OCI-M1 (cell line): Measurements from ENCODE around the gene SLC26A3.
"Not testable (repeated sequence)": the region's sequence is repeated elsewhere in the genome, so short reads cannot be mapped to it uniquely, and the experiment has no call there.

Experiments used
- DNase-seq: peaks from one replicate; lab custom pipeline; 2025; lab: John Stamatoyannopoulos, UW

Gene SLC26A3

GRCh38 chr7:107803009-107803610 lies at the start of gene SLC26A3:
Gene SLC26A3, minus strand, starts transcription at chr7:107803223. Its CDS starts 8,714 bp downstream, at chr7:107794509.
- DNase-seq, result no peak

DNA sequence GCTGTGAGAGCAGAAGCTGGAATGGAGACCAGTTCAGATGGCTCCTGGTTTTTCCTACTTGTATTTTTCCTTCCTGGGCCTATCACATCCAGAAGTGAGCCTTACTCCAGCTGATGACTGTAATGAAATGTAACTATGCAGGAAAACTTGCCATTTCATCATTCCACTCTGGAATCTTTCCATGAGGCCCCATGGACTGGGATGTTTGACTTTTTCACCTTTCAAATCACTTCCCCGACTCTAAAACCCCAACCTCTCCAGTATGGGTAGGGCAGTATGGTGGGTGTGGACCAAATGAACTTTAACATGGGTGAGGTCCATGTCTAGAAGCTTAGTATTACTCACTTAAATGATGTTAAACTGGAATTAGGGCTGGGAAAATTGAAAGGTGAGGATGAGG lies 47.6 kb upstream of the SLC26A3 start:
- DNase-seq, result no peak

- DNase-seq, result peak; percentile 76
These were observed 47.2 kb upstream of the SLC26A3 start for GRCh38 chr7:107850216-107850615.

GRCh38 chr7:107848211-107848610 lies 45.2 kb upstream of the SLC26A3 start:
- not testable (repeated sequence) for DNase-seq

- not testable (repeated sequence) for DNase-seq
These were observed 44.8 kb upstream of the SLC26A3 start for GRCh38 chr7:107847836-107848175.

GRCh38 chr7:107847168-107847835 lies 44.3 kb upstream of the SLC26A3 start:
- no peak for DNase-seq

- peak; percentile 10 for DNase-seq
These were observed 43.3 kb upstream of the SLC26A3 start for GRCh38 chr7:107846324-107846723.

DNA sequence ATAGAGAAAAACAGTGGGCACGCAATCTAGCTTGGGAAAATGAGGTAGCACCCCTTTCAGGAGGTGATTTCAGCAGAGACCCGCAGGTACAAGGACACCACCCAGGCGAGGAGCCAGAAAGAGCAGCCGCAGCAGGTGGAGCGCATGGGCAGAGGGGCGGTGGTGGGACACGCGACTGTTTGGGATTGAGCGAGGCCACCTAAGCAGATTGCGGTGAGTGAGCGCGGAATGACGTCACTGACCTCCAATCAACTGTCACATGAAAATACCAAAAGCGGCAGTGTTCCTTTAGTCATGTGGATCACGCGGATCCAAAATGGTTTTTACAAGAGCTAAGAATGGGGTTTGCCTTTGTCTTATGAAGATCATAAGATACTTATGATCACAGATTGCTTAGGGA lies 40.2 kb upstream of the SLC26A3 start:
- no peak for DNase-seq

GRCh38 chr7:107842213-107842612 lies 39.2 kb upstream of the SLC26A3 start:
- DNase-seq, result no peak

- DNase-seq, result no peak
These were observed 36.0 kb upstream of the SLC26A3 start for GRCh38 chr7:107838816-107839565.

DNA sequence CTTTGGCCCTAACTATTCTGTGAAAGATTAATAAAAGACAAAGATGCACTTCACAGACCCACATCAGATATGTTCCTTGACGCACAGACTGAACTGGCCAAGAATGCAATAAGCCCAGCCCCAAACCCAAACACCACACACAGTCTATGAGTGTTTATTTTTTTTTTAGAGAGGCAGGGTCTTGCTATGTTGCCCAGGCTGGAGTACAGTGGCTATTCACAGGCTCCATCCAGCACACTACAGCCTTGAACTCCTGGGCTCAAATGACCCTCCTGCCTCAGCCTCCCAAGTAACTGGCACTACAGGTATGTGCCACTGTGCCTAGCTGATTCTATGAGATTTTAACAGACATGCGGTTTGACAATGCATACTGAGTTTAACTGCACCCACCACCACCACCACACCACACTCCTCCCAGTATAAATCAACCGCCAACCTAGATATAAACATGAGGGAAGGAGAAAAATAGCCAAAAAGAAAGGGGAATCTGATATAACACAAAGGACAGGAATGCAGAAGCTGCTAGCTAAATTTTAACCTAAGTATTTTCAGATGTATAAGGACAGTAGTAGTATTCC lies 35.1 kb upstream of the SLC26A3 start:
- DNase-seq, result no peak

DNA sequence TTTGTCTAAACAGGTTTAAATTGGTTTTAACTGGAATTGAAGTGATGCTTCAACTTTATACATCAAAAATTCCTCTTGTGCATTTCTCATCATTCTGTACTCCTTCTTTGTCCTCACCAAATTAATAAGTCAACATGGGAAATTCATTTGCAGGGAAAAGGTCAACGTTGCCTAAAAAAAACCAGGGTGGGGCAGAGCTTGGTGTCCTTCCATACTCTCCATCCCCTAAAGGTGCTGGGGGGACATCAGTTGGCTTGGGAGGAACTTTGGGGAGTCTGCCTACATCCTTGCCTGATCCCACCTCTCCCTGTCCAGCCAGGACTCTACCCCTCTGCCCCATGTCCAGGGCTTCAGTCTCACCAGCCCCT lies 34.1 kb upstream of the SLC26A3 start:
- DNase-seq, result no peak

DNA sequence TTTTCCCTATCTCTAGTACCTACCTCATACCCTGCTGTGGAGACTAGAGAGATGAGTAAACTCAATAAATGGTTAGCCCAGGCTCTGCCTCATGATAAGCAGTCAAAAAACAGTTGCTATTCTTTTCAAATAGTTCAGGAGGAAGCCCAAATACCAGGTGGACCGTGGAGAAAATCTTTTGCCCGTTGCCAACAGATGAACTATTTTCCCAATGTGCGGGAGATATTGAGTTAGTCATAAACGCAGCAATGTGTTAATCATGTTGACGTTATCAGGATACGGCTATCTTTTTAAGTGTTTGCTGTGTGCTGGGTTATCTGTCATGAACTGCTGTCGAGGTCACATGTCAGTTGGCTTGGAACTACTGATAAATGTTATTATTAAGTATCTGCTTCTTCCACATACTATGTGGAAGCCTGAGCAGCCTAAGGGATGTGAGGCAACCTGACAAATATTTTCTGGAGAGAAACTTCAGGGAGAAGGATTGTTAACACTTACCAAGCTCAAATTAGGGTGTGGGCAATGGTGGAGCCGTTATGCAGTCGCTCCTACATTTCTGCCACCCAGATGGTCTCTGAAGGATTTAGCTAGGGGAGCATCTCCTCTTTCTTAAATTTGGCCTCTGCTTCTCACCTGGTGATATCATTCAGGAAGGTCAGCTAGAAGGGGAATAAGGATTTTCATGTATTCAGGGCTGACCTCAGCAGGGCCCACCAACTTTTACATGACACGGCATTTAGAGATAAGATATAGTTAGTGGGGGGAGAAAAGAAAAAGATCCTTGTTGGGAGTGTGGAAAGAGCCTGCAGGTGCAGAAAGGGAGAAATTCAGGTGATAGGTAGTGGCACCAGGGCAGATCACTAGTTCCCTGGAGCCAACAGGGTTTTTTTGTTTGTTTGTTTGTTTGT lies 33.5 kb upstream of the SLC26A3 start:
- DNase-seq, result peak; percentile 90

GRCh38 chr7:107834401-107834800 lies 31.4 kb upstream of the SLC26A3 start:
- no peak for DNase-seq

DNA sequence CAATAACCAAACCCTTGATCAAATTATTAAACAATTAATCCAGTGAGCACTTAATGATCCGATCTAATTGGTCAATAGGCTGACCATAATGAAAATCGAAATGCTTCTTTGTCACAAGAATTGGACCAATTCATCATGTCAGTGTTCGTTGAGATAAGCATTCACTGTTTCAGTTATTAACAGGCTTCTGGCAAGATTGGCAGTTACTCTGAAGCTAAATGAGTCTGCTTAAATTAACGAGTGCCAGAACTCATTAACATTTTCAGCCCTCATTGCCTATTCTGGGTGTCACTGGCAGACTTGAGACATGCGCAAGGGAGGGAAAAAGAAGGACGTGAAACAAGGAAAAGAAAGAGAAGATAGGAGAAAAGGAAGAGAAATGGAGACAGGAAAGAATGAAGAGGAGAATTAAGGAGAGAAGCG lies 30.7 kb upstream of the SLC26A3 start:
- peak; percentile 28 for DNase-seq

DNA sequence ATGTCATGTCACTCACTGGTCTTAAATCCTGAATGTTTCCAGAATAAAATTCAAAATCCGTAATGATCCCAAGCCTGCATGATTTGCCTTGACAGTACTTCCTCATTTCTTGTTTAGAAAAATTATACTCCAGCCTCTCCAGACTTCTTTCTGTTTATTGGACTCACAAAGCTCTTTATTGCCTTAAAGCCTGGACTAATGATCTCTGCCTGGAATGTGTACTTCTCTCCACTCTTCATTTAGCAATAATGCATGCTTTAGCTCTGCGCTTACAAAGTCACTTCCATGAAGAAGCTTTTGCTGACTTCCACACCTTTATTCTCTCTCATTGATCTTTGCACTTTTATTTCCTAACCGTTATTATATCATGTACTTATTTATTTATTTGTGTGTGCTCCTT lies 27.4 kb upstream of the SLC26A3 start:
- no peak for DNase-seq

DNA sequence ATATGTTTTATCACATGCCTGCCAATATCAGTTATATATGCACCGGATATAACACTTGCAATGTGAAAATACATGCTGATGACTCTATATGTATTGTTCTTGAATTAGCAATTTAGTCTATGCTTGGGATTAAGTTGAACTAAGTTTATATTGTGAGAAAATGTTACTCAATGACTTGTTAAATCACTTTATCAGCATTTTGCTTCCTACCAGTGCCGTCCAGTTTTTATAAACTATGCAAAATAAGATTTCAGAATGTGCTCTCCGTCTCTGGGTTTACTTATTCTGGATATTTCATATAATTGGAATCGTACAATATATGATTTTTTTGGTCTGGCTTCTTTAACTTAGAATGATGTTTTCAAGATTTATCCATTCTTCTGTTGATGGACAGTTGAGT lies 25.5 kb upstream of the SLC26A3 start:
- no peak for DNase-seq

DNA sequence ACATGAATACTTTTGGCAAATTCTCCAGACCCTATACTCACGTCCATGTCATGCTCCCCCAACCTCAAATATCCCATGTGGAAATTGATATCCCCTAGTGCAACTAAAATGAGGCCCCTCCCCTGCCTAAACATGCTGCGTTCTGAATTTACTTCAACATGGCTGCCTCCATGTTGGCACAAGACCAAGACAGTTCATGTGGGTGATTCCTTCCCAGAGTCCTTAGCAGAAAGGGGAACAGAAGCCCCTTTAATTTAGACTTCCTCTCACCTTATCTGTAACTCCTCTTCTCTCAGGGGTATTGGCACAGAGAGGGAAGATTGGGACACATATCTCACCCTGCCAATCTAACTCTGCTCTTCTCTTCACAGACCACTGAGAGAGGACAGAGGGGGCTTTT lies 24.5 kb upstream of the SLC26A3 start:
- no peak for DNase-seq

- DNase-seq, result no peak
These were observed 23.4 kb upstream of the SLC26A3 start for GRCh38 chr7:107826451-107826850.

DNA sequence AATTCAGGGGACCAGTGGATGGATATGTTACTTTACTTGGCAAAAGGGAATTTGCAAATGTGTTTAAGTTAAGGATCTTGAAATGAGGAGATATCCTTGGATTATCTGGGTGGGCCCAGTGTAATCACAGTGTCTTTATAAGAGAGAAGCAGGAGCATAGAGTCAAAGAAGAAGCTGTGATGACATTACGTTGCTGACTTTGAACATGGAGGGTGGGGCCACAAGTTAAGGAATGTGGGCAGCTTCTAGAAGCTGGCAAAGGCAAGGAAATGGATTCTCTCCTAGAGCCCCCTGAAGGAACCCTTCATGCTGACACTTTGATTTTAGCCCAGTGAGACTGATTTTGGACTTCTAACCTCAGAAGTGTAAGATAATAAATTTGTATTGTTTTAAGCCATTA lies 21.8 kb upstream of the SLC26A3 start:
- DNase-seq, result no peak

GRCh38 chr7:107818622-107819021 lies 15.6 kb upstream of the SLC26A3 start:
- no peak for DNase-seq

DNA sequence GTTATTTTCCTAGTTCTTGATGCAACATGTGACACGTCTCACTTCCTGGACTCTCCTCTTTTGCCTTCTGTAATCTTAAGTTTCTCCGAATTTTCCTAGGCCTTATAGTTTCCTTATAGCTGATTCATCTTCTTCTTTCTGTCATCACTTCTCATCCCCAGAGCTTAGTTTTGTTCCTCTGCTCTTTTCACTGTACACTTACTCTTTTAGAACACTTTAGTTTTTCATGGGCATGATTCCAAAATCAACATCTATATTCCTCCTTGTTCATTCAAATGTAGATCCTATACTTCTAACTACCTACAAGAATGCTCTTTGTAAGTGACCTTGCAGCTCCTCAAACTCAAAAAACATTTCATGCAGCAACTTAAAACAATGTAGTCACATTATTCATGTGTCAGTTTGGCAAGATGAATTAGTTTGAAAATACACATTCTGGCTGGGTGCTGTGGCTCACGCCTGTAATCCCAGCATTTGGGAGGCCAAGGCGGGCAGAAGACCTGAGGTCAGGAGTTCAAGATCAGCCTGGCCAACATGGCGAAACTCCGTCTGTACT lies 13.1 kb upstream of the SLC26A3 start:
- no peak for DNase-seq
